Fibroblast of lung (primary cell): Measurements from ENCODE around the gene TIMELESS.

Experiments
- EZH2 ChIP-seq: IDR thresholded peaks from 2 replicates; pipeline ENCODE4 v1.5.1; 2012; ENCODE audit warnings: low read length, control low read depth, mild to moderate bottlenecking; ENCODE audit errors: missing control alignments
- TF ChIP-seq, protein P1 (sequence below), 2 donors: IDR thresholded peaks in 1 of 2; conservative IDR thresholded peaks in 1 of 2; 1 replicate in 1 of 2; 2 replicates in 1 of 2; pipeline ENCODE4 v1.5.1; 2011 to 2012; ENCODE audit warnings: low read length in 2 of 2, control low read depth in 1 of 2, inconsistent platforms in 1 of 2, low read depth in 1 of 2, mild to moderate bottlenecking in 1 of 2

DNA sequence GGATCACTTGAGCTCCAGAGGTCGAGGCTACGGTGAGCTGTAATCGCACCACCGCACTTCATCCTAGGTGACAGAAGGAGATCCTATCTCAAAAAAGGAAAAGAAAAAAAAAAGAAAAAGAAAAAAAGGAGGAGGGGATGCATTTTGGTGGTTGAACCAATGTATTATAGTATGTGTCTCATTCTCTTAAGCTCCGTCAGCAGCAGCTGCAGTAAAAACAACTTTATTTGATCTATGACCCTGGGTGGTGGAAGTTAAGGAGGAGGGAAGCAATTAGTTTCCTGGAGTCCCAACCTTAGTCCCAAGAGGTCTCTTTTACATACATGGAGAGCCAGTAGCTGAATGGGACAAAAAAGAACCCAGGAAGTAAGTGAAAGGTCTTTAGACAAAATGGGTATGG, 59.8 kb downstream of the TIMELESS start:
- TF ChIP-seq, protein P1, sequence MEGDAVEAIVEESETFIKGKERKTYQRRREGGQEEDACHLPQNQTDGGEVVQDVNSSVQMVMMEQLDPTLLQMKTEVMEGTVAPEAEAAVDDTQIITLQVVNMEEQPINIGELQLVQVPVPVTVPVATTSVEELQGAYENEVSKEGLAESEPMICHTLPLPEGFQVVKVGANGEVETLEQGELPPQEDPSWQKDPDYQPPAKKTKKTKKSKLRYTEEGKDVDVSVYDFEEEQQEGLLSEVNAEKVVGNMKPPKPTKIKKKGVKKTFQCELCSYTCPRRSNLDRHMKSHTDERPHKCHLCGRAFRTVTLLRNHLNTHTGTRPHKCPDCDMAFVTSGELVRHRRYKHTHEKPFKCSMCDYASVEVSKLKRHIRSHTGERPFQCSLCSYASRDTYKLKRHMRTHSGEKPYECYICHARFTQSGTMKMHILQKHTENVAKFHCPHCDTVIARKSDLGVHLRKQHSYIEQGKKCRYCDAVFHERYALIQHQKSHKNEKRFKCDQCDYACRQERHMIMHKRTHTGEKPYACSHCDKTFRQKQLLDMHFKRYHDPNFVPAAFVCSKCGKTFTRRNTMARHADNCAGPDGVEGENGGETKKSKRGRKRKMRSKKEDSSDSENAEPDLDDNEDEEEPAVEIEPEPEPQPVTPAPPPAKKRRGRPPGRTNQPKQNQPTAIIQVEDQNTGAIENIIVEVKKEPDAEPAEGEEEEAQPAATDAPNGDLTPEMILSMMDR (conservative IDR thresholded peaks at IDR 0.05 in 1 of 2, IDR thresholded peaks at IDR 0.05 in 1 of 2; ENCODE audit: low read depth in 1 of 2, low read length in 2 of 2), result no peak
- TF ChIP-seq EZH2, result no peak
